ENCODE results near the gene PPP3R1.
"Not testable (repeated sequence)": the region's sequence is repeated elsewhere in the genome, so short reads cannot be mapped to it uniquely, and the experiment has no call there.

PPP3R1 gene

DNA sequence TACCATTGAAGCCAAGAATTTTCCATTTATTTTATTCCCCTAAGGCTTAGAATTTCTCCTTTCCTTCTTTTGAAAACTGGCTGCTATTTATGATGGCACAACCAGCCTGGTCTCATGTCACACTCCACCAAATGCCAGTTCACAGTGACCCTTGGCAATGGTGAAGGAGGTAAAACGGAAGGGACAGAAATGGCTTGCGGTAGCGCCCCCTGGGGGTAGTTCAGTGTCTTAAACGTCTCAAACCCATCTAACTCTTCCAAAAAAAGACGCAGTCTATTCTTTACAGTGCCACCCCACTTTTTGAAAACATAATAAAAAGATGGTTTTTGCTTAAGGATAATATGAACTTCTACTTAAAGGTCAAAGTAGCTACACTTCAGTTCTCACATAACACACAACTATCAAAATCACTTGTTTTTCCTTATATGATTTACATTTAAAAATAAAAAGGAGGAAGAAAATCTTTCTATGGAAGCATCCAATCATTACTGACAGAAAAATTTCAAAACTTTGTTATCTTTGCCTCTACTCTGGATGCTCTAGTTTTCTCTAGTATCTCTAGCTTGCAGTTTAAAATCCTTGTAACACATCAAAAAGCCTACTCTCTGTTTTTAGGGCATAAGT is 66.7 kb downstream of the PPP3R1 start:
- peak; percentile 47 for DNase-seq (ENCODE audit: low spot score)

DNA sequence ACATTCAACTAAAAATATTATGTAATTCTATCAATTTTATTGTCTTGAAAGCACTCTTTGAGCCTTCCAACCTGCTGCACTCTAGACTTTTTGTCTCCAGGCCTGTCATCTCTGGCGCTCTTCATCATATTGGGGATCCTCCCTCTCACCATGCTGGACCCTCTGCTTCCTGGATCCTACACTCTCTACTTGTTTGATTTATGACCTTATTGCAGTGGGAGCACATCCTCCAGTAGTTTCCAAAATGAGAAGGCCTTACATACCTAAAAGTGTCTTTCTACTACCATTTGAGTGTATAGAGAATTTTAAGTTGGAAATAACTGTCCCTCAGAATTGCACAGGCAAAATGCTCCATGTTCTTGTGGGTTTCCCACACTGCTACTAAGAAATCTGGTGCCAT is 69.4 kb downstream of the PPP3R1 start:
- DNase-seq (ENCODE audit: low spot score) = no peak

DNA sequence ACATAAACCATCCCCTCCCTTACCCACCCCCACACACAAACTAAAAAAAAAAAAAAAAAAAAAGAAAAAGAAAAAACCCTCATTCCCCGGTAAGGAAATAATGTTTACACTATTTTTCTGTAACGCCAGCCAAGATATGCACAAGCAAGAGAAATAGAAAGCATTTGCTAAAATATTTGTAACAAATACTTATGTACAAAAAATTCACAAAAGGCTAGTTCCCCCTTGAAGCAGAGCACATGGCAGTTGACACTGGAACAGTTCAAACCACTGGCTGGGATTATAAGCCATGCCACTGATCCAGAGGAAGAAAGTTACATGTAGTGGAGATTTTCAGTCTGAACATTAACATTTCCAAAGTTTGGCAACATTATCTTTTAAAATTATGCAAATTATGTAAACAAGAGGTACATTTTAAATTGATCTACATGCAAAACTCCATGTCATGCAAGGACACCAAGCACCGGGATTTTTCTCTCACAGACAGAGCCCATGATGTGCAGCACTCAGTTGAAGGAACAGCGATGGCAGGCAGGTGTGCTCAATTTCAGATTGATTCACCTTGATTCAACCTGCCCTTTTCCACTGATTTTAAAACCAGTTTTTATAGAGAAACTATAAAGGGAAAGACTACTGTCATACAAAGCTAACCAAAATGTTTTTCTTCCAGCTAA is 73.2 kb downstream of the PPP3R1 start:
- no peak for DNase-seq (ENCODE audit: low spot score)

DNA sequence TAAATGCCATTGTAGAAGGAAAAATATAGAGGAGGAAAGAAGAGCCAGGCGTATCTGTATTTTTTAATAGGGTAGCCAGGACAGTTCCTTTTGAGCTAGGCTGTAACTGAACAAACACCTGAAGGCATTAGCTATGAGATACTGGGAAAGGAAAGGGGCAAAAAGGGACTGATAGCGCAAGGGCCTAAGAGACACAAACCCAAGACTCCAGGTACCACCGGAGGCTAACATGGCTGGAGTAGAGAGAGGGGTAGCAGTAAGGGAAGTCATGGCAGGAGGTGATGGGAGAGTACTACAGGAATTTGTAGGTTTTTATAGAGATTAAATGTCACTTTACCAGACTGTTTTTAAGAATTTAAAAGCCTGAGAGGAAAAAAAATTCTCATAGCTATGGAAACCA is 73.9 kb downstream of the PPP3R1 start:
- DNase-seq (ENCODE audit: low spot score) = no peak

DNA sequence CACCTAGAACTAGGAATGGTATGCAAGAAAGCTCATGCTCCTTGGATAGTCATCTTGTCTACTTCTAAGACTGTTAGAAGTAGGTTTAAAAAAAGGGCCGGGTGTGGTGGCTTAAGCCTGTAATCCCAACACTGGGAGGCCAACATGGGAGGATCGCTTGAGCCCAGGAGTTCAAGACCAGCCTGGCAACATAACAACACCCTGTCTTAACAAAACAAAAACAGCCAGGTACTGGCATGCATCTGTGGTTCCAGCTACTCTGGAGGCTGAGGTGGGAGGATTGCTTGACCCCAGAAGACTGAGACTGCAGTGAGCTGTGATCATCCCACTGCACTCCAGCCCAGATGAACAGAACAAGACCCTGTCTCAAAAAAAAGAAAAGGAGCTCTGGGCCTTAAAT is 74.8 kb downstream of the PPP3R1 start:
- DNase-seq (ENCODE audit: low spot score) = no peak

DNA sequence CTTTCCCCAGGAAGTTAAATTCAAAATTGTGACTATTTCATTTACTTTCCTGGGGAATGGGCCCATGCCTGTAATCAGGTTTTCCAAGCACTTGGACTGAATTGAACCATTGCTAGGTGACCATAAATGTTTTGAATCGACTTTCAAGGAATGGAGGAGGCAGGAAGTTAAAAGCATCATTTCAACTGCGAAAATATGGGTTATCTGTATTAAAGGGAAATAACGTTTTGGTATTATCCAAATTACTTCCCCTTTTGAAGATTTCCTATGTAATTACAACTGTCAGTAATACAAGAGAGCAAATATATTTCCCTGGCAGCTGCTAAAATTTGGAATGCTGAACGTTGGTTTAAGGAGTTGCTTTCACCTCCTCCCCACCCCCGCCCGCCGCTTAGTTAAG is 75.7 kb downstream of the PPP3R1 start:
- no peak for DNase-seq (ENCODE audit: low spot score)

DNA sequence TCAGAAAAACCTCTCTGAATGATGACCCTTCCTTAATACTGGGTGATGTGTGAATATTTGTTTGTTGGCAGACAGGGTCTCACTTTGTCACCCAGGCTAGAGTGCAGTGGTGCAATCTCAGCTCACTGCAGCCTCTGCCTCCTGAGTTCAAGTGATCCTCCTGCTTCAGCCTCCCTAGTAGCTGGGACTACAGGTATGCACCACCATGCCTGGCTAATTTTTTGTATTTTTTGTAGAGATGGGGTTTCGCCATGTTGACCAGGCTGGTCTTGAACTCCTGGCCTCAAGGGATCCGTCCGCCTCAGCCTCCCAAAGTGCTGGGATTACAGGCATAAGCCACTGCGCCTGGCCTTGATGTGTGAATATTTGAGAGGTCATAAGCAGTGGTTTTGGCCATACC is 77.1 kb downstream of the PPP3R1 start:
- DNase-seq (ENCODE audit: low spot score) = not testable (repeated sequence)

DNA sequence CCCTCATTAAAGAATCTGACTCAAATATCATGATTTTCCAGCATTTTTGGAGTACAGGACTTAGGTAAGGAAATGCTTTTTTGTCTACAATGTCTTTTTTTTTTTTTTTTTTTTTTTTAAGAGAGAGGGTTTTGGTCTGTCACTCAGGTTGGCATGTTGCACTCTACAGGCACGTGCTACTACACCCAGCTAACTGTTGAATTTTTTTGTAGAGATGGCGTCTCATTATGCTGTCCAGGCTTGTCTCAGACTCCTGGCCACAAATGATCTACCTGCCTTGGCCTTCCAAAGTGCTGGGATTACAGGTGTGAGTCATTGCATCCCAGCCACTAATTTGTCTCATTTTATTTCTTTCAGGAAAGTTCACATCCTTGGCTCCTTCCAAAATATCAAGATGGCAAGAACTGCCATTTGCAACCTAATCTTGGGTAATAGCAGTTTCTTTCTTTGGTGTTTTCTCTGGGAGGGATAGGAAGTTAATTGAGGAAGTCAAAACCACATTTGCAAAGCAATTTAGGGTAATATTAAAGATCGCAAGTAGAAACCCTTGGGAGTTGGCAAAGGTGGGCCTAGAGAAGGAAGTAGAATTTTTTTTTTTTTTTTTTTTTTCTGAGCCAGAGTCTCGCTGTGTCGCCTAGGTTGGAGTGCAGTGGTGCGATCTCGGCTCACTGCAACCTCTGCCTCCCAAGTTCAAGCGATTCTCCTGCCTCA is 79.2 kb downstream of the PPP3R1 start:
- DNase-seq (ENCODE audit: low spot score) = peak; percentile 52

DNA sequence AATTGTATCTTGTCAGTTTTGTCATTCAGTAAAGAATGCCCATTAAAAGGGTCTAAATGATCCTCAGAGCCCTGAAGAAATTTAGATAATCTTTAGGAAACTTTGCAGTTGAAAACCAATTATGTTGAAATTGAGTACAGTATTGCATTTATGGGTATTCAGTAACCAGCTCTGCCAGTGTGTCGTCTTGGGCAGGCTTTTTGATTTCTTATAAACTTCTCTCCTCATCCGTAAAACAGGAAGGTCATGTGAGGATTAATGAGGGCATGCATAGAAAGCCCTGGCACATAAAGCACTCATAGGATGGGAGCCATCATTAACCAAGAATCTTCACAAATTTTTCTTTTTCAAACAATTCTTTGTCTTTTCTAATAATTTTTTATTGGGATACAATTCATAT is 79.8 kb downstream of the PPP3R1 start:
- no peak for DNase-seq (ENCODE audit: low spot score)

DNA sequence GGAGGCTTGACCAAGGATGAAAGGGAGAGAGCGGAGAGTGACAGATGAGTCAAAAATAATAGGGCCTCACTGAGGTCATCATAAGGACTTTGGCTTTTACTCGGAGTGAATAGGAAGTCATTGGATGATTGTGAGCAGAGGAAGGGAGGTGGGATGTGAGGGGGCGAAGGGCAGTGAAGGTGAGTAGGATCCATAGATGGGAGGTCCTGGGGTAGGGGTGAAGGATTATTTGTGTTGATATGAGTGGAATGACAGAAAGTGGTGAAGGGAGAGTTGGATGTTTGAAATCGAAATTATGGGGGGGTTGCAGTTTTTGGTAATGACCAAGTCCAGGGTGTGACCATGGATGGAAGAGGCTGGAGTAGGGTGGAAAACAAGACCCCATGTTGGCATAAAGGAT is 80.6 kb downstream of the PPP3R1 start:
- DNase-seq (ENCODE audit: low spot score) = no peak

DNA sequence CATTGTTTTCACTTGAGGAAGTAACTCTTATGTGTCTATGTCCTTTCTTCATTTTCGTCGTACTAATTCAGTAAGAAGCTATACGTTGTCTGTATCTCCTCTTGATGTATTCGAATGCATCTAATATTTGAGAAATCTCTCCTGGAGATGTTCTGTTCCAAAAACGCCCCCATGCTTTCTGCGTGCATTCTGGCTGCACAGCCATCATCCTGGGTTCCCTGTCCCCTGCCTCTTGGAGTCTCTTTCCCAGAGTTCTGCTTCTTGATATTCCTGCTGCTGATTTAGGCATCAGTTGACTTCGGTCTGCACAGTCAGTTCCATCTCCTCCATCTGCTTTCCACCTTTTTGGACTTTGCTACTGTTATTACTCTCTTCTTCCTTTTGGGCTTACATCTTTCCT is 81.2 kb downstream of the PPP3R1 start:
- DNase-seq (ENCODE audit: low spot score) = no peak

DNA sequence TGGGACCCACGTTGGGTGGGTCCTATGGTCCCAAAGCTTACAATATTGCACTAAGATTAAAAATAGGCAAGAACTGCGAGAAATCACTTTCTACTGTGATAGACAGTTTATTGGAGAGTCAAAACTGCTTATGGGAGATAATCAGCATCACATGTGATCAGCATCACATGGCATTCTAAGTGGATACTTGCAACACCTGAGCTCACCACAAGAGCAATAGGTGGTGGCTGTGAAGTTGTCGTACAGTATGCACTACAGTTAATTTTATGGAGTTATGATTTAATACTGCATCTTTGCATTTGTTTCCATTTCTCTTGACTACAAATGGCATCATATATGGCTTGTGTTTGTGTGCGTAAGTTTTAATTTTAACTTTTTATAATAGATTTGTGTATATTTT is 83.0 kb downstream of the PPP3R1 start:
- DNase-seq (ENCODE audit: low spot score) = no peak

DNA sequence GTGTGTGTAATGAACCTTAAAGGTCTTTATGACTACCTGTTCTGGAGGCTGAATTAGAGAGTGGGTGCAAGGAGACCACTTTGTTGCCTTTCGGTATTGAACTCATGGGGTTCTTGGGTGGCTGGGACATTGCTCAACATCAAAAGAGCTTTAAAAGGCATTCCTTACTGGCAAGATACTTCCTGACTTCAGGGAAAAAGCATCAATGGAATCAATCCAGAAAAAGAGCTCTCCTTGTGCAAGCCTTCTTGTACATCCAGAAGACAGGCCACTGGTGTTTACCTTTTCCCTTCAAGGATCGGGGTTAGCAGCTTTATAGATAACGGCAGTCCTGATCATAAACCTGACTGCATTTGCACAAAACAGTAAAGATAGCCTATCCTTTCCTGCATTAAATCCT is 85.1 kb downstream of the PPP3R1 start:
- DNase-seq (ENCODE audit: low spot score) = no peak

DNA sequence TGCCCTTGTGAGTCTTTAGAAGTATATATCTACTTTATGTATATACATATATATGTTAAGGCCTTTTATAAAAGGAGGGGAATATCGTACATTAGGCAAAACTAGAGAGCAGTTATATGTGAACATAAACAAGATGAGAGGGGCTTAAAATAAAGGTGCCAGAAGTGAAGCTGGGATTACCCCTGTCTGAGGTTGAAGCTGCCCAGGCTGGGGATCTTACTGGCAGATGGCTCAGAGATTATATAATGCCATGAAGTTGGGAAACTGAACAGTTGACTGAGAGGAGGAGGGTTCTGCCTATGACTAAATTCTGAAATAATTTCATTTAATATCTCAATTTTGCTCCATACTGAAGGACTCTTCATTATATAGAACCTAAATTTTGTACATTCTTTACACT is 88.7 kb downstream of the PPP3R1 start:
- no peak for DNase-seq (ENCODE audit: low spot score)

DNA sequence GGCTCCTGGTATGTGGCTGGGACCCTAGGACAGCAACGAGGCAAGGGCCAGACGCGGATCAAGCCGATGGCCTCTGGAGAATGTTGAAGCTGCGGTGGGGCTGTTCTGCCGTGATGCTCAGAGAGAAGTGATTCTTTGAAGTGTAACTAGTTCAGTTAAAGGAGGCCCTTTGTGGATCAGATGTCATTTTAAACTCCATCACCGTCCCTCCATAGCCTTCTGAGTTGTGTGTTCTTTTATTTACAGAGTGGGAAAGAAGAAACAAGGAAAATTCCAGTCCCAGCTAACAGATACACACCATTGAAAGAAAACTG is 94.2 kb downstream of the PPP3R1 start:
- no peak for DNase-seq (ENCODE audit: low spot score)

DNA sequence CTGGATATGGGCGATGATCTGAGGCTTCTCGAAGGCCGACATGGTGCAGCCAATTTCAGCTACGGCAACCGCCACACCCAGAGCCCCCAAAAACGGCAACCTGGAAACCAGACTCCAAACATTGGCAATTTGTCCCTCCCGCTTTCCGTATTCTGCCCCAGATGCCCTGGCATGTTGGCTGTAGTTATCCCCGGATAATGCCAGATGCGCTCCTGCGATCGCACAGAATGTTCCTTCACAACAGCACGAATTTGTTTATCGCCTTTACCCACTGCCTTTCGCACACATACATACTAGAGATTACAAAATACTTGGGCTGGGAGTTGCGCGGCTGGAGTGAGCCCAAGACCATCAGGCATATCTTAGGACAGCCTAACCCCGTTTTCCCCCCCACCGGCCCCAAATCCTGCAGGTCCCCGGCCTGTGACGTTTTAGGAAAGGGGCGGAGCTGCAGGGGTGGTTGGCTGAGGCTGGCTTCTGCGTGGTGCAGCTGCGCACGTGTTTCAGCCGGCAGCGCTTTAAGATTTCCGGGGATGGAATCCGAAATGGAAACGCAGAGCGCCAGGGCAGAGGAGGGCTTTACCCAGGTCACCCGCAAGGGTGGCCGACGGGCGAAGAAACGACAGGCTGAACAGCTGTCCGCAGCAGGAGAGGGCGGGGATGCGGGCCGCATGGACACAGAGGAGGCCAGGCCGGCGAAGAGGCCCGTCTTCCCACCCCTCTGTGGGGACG is 94.8 kb downstream of the PPP3R1 start, which contains the start of gene PNO1:
Gene PNO1 (plus strand): TSS at position 487 of the 732 bp plus-strand sequence. CDS start 47 bp downstream, at position 534.
- DNase-seq (ENCODE audit: low spot score) = peak; percentile 98

DNA sequence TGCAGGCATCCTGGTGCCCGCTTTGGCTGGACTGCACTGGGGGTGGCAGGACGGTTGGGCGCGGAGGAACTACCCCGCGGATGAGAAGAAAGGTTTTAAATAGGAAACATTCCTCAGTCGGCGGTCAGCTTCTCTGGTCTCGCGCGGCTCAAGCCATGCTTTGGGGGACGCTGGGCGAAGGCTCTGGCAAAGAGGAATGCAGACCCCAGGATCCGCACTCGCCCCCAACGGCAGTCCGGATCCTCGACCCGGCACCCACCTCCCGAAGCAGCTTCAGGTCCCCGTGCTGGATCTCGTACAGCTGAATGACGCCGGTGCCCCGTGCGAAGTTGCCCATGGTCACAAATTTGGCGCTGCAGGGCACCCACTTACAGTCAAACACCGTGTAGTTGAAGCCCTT is 95.3 kb downstream of the PPP3R1 start:
- no peak for DNase-seq (ENCODE audit: low spot score)

DNA sequence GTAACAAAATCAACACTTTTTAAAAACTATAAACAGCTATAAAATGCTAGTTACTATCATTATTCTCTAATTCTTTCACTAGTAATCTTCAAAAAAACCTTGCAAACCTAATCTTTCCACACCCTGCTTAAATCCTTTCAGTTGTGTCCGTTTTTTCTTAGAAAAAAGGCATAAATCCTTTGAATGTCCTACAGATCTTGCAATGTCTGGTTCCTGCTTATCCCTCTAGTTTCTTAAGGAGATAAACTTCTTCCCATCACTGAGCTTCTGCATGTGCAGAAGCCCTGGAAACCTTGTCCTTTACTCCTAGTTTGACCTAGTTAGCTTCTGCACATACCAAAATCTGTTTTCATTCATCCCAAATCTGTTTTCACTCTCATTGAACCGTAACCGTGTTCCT is 95.9 kb downstream of the PPP3R1 start:
- DNase-seq (ENCODE audit: low spot score) = peak; percentile 7

DNA sequence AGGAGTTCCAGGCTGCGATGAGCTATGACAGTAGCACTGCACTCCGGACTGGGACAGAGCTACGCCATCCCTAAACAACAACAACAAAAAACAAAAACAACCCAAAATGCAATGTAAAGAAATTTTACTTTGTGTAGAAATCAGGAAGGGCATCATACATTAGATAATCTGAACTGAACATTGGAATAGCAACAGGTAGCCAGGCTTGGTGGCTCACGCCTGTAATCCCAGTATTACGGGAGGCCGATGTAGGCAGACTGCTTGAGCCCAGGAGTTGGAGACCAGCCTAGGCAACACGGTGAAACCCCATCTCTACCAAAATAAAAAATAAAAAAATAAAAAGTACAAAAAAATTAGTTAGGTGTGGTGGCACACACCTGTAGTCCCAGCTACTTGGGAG is 96.7 kb downstream of the PPP3R1 start:
- no peak for DNase-seq (ENCODE audit: low spot score)

DNA sequence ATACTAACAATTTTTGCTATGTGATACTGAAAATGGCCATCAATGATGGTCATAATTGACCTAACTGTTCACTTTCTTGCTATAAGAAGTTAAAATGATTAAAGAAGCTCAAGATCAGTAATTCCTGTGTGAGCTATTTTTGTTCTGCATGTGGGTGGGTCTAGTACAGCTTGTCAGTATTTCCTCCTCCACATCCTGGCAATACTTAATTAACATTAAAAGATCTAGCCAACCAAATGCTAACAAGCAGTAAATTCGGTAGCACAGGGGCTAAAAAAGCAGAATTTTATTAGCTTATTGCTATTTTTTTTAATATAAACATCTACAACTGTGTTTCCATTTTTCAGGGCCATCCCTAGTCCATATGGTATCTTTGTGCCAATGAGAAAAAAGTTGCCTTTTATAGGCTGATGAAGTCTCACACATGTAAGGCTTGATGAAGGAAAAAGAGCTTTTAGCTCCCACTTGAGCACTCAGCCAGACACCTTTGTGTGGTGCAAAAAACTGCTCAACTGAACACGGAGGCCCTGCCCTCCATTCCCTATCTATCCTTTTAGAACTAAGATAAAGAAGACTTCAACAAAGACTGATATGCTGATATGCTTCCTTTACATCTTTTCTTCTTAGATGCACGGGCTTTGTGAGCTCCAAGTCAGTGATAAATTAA is 99.5 kb downstream of the PPP3R1 start:
- DNase-seq (ENCODE audit: low spot score) = no peak

DNA sequence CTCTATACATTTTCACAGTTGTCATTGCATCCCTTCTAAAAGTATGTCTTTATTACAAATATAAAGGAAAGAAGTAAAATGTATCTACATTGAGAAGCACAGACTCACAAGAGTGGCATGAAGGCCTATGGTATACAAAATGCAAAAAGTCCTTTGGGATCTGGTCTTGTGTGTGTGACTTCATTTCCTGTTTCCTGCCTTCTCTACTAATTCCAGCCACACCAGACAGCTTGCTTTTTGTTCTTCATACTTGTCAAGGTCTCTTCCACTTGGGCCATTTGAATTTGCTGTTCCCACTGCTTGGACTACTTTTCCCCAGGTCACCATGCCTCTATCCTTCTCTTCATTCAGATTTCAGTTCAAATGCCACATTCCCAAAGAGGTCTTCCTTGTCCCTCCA is 101.3 kb downstream of the PPP3R1 start:
- no peak for DNase-seq (ENCODE audit: low spot score)

DNA sequence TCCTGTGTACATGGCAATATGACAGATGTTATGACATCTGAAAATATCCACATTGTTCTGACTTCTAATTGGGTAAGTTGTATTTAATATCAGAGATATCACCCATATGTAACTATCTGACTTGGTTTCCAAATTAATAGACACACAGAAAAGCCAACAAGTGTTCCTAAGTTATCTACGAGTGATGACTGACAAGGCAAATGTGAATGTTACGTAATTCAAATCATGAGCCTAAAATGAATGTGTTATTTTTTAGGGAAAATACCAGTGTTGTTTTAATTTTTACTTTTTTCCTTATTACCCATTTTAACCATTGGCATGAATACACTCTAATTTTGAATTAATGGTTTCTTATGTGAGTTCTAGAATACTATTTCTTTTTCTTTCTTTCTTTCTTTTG is 110.5 kb downstream of the PPP3R1 start:
- no peak for DNase-seq (ENCODE audit: low spot score)
